Measurements from ENCODE around the gene ZBTB21. TPM values are rescaled to one million over a fixed set of nuclear protein-coding genes. Genes with fewer than 3 reads are reported as not detected.

The ZBTB21 gene
- total RNA-seq, 1 donor from 2014 or later: 3.7 TPM

DNA sequence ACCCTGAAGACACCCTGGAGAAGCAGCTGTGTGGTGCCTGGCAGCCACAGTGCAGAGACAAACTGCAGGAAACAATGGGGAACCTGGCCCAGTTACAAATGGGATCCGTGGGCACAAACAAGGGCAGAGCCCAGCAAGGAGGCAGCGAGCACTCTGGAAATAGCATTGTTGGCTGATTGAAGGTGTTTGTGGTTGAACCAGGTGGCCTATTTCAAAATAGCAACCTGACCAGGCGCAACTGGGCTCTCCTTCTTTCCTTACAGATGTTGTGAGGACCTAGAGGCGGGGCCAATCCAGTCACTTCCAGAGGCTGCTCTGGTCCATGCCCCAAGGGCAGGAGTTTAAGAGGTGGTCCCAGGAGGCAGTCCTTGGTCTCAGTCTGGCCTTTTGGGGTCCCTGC is 21.7 kb upstream of the ZBTB21 start:
- Histone ChIP-seq H3K27me3 (ENCODE audit: control insufficient read depth in 3 of 3, insufficient read depth in 3 of 3, low read length in 3 of 3) (no peaks in the 10 kb centered on the region), H3K4me1 (ENCODE audit: control insufficient read depth in 3 of 3, insufficient read depth in 3 of 3, low read length in 3 of 3) (no peaks in the 10 kb centered on the region), H3K36me3 (ENCODE audit: control insufficient read depth in 3 of 3, insufficient read depth in 3 of 3, low read length in 3 of 3) (no peaks in the 10 kb centered on the region), H3K27ac (ENCODE audit: low read depth, low read length) (no peak overlapping the region), H3K4me3 (ENCODE audit: low read length in 3 of 3) (no peak overlapping the region), H3K9me3 (ENCODE audit: control insufficient read depth in 3 of 3, low read length in 3 of 3) (no peaks in the 10 kb centered on the region), H3K9ac (ENCODE audit: low read depth in 1 of 3, low read length in 3 of 3) (no peak overlapping the region)

DNA sequence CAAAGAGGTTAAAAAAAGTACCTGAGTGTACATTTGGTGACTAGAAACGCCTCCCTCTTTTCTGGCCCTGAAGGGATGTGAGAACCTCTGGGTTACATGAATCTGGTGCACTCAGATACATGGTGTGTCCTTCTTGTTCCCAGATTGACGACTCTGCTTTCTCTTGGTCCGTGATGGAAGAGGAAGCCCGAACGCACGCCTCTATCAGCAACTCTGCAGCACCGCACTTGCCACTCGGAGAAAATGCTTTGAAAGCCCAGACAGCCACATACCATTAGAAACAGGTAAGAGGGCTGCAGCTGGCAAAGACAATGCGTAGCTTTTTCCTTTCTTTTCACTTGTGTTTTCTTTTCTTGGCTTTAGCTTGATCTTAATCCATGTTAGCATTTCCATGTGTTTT is 21.1 kb upstream of the ZBTB21 start:
- Histone ChIP-seq H3K9ac (ENCODE audit: low read depth in 1 of 3, low read length in 3 of 3) (no peak overlapping the region), H3K36me3 (ENCODE audit: control insufficient read depth in 3 of 3, insufficient read depth in 3 of 3, low read length in 3 of 3) (no peaks in the 10 kb centered on the region), H3K4me3 (ENCODE audit: low read length in 3 of 3) (no peak overlapping the region), H3K4me1 (ENCODE audit: control insufficient read depth in 3 of 3, insufficient read depth in 3 of 3, low read length in 3 of 3) (no peaks in the 10 kb centered on the region), H3K27ac (ENCODE audit: low read depth, low read length) (no peak overlapping the region), H3K27me3 (ENCODE audit: control insufficient read depth in 3 of 3, insufficient read depth in 3 of 3, low read length in 3 of 3) (peaks cover 0 to 1% (median 0%) of the 10 kb centered on the region in 3 donors), H3K9me3 (ENCODE audit: control insufficient read depth in 3 of 3, low read length in 3 of 3) (no peaks in the 10 kb centered on the region)

DNA sequence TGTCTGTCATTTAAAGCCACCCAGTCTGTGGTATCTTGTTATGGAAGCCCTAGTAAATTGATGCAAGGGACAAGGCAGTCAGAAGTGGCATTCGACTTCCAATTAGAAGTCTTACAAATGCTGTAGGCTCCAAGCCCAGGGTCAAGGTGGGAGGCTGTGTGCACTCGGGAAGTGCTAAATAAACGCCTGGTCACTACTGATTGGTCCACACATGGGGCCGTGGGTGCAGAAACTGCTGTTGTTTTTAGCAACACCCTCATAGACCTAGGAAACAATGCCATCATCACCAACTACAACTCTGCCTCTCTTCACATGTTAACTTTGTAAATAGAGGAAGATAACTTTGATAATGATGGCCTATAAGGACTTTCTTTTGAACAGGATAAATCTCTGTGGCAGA is 20.2 kb upstream of the ZBTB21 start:
- Histone ChIP-seq H3K4me3 (ENCODE audit: low read length in 3 of 3) (no peak overlapping the region), H3K27me3 (ENCODE audit: control insufficient read depth in 3 of 3, insufficient read depth in 3 of 3, low read length in 3 of 3) (peaks cover 4 to 7% (median 4%) of the 10 kb centered on the region in 3 donors), H3K9ac (ENCODE audit: low read depth in 1 of 3, low read length in 3 of 3) (no peak overlapping the region), H3K4me1 (ENCODE audit: control insufficient read depth in 3 of 3, insufficient read depth in 3 of 3, low read length in 3 of 3) (no peaks in the 10 kb centered on the region), H3K36me3 (ENCODE audit: control insufficient read depth in 3 of 3, insufficient read depth in 3 of 3, low read length in 3 of 3) (no peaks in the 10 kb centered on the region), H3K9me3 (ENCODE audit: control insufficient read depth in 3 of 3, low read length in 3 of 3) (no peaks in the 10 kb centered on the region), H3K27ac (ENCODE audit: low read depth, low read length) (no peak overlapping the region)

DNA sequence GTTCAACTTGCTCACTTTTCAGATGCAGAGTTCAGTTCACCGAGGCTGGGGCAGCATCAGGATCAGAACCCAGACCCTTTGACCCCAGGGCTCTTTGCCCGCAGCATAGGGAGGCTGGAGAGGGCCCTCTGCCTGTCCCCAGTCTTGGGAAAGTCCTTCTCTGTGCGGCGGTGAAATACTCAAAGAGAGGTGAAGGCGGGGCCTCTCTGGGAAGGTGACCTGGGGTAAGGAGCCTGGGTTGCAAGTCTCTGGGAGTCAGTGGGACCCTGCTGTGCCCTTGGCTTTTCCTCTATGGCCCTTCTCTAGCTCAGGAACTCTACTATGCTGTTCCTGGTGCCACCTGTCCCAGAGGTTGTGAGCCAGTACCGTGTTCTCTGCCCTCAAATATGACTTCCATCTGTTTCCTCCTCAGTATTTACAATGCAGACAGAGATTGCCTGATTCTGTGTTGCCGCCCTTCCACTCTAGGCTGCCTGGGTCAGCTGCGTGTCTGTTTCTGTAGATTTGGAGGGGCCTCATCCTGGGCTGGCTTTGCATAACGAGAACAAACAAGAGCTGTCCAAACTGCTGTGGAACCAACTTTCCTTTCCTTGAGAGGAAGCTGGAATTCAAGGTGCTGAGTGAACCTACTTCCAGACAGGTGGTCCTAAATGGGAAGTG is 18.7 kb upstream of the ZBTB21 start:
- no peak overlapping the region for H3K4me3 ChIP-seq (ENCODE audit: low read length in 3 of 3)
- H3K27me3 ChIP-seq (ENCODE audit: control insufficient read depth in 3 of 3, insufficient read depth in 3 of 3, low read length in 3 of 3): peaks cover 7 to 13% (median 9%) of the 10 kb centered on the region in 3 donors
- no peaks in the 10 kb centered on the region for H3K9me3 ChIP-seq (ENCODE audit: control insufficient read depth in 3 of 3, low read length in 3 of 3)
- no peak overlapping the region for H3K27ac ChIP-seq (ENCODE audit: low read depth, low read length)
- H3K36me3 ChIP-seq (ENCODE audit: control insufficient read depth in 3 of 3, insufficient read depth in 3 of 3, low read length in 3 of 3): no peaks in the 10 kb centered on the region
- H3K9ac ChIP-seq (ENCODE audit: low read depth in 1 of 3, low read length in 3 of 3): no peak overlapping the region
- peaks cover 0 to 4% (median 0%) of the 10 kb centered on the region in 3 donors for H3K4me1 ChIP-seq (ENCODE audit: control insufficient read depth in 3 of 3, insufficient read depth in 3 of 3, low read length in 3 of 3)

DNA sequence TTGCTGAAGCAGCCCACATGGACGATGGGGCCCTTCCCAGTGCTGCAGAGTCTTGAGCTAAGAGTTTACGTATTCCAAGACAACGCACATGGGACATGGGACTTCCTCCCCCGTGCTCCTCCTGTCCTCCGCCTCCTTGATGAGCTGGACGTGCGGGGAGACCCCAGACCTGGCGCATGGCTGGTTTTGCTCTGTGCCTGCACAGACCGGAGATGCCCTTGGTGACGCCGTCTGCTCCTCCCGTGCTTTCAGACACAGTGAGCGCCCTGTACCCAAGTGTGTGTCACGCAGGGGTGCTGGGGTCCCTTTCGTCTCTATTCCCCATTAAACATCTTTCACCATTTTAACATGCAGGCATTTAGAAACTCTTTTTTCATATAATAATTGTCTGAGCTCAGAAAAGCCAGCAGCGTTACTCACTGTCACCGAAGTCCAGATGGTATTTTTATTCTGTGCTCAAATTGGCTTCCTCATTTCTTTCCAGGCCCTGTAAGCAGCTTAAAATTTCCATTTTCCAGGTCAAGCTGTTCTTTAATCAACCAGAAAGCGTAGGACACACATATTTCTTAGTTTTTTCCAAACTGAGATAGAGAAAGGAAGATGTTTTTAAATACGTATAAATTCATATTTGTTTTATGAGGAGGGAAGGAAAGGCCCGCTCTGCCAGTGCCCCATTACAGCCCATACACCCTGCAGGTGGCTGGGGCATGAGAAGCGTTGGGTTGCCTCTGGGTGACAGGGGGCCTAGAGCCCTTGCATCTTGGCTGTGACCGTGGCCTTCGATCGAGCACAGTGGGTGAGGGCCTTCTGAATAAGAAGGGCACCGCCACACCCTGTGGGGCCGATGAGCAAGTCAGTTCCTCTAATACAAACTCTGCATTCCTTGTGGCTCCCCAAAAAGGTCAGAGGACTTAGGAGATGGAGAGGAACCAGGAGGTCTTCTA is 17.9 kb upstream of the ZBTB21 start:
- H3K27me3 ChIP-seq (ENCODE audit: control insufficient read depth in 3 of 3, insufficient read depth in 3 of 3, low read length in 3 of 3): peaks cover 11 to 13% (median 11%) of the 10 kb centered on the region in 3 donors
- no peaks in the 10 kb centered on the region for H3K9me3 ChIP-seq (ENCODE audit: control insufficient read depth in 3 of 3, low read length in 3 of 3)
- H3K4me1 ChIP-seq (ENCODE audit: control insufficient read depth in 3 of 3, insufficient read depth in 3 of 3, low read length in 3 of 3): peaks cover 0 to 4% (median 0%) of the 10 kb centered on the region in 3 donors
- H3K27ac ChIP-seq (ENCODE audit: low read depth, low read length): no peak overlapping the region
- H3K9ac ChIP-seq (ENCODE audit: low read depth in 1 of 3, low read length in 3 of 3): no peak overlapping the region
- H3K36me3 ChIP-seq (ENCODE audit: control insufficient read depth in 3 of 3, insufficient read depth in 3 of 3, low read length in 3 of 3): no peaks in the 10 kb centered on the region
- H3K4me3 ChIP-seq (ENCODE audit: low read length in 3 of 3): no peak overlapping the region

DNA sequence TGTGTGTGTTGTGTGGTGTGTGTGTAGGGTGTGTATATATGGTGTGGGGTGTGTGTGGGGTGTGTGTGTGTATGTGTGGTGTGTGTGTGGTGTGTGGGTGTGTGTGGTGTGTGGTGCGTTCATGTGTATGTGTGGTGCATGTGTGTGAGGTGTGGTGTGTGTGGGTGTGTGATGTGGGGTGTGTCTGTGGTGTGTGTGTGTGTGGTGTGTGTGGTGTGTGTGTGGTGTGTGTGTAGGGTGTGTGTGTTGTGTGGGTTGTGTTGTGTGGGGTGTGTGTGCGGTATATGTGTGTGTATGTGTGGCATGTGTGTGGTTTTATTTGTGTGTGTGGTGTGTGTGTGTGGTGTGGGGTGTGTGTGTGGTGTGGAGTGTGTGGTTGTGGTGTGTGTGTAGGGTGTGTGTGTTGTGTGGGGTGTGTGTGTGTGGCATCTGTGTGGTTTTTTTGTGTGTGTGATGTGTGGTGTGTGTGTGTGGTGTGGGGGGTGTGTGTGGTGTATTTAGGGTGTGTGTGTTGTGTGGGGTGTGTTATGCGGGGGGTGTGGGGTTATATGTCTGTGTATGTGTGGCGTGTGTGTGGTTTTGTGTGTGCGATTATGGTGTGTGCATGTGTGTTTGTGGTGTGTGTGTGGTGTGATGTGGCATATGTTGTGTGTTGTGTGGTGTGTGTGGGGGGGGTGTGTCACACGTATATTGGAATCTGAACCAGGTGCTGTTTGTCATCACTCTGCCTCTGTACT is 17.1 kb upstream of the ZBTB21 start:
- Histone ChIP-seq H3K4me1 (ENCODE audit: control insufficient read depth in 3 of 3, insufficient read depth in 3 of 3, low read length in 3 of 3) (peaks cover 0 to 4% (median 0%) of the 10 kb centered on the region in 3 donors), H3K4me3 (ENCODE audit: low read length in 3 of 3) (no peak overlapping the region), H3K27ac (ENCODE audit: low read depth, low read length) (no peak overlapping the region), H3K27me3 (ENCODE audit: control insufficient read depth in 3 of 3, insufficient read depth in 3 of 3, low read length in 3 of 3) (peaks cover 11 to 14% (median 11%) of the 10 kb centered on the region in 3 donors), H3K9me3 (ENCODE audit: control insufficient read depth in 3 of 3, low read length in 3 of 3) (no peaks in the 10 kb centered on the region), H3K9ac (ENCODE audit: low read depth in 1 of 3, low read length in 3 of 3) (no peak overlapping the region), H3K36me3 (ENCODE audit: control insufficient read depth in 3 of 3, insufficient read depth in 3 of 3, low read length in 3 of 3) (no peaks in the 10 kb centered on the region)

DNA sequence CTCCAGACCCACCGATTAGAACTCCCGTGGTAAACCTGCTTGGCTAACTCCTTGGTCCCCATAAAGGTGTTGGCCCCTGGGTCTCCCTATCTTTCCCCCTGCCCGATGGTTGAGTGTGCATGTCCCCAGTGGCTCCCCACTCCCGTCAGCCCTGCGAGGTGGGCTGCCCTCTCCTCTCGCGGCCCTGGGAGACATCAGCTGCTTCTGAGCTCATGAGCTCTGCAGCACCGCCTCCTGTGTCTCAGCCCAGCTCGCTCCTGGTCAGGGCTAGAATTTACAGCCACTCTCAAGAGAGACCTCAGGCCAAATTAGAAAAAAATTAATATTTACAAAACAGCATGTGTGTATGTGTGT is 15.9 kb upstream of the ZBTB21 start:
- Histone ChIP-seq H3K27me3 (ENCODE audit: control insufficient read depth in 3 of 3, insufficient read depth in 3 of 3, low read length in 3 of 3) (peaks cover 17 to 23% (median 19%) of the 10 kb centered on the region in 3 donors), H3K4me3 (ENCODE audit: low read length in 3 of 3) (no peak overlapping the region), H3K9me3 (ENCODE audit: control insufficient read depth in 3 of 3, low read length in 3 of 3) (no peaks in the 10 kb centered on the region), H3K27ac (ENCODE audit: low read depth, low read length) (no peak overlapping the region), H3K36me3 (ENCODE audit: control insufficient read depth in 3 of 3, insufficient read depth in 3 of 3, low read length in 3 of 3) (no peaks in the 10 kb centered on the region), H3K9ac (ENCODE audit: low read depth in 1 of 3, low read length in 3 of 3) (no peak overlapping the region), H3K4me1 (ENCODE audit: control insufficient read depth in 3 of 3, insufficient read depth in 3 of 3, low read length in 3 of 3) (peaks cover 0 to 4% (median 0%) of the 10 kb centered on the region in 3 donors)

DNA sequence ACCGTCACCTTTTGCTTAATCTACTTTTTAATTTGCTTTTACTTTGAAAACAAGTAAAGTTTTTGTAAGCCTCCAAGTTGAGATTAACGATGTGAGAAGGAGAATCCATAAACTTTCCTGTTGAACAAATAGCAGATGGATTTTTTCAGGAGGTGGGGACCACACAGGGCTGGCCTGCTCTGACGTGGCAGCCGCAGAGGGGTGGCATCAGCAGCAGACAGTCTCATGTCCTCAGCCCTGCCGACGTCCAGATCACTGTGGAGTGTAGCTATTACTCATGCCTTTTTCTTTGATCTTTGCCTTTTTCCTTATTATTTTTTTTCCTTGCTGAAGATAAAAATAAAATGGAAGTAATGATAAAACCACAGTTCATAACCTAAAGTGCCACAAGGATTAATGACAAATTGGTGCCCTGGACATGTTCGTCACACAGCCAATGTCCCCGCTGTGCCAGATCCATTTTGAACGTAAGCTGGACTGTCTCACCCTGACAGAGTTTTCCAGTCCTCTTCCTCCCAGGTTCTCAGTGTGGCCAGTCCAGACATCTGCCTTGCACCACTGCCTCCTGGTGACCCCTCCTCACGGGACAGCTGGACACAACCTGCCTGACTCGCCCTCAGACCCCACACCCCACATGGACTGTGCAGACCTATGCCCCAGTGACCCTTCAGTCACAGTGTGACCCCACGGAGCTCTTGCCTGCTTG is 15.4 kb upstream of the ZBTB21 start:
- H3K9ac ChIP-seq (ENCODE audit: low read depth in 1 of 3, low read length in 3 of 3): no peak overlapping the region
- H3K27ac ChIP-seq (ENCODE audit: low read depth, low read length): no peak overlapping the region
- no peaks in the 10 kb centered on the region for H3K9me3 ChIP-seq (ENCODE audit: control insufficient read depth in 3 of 3, low read length in 3 of 3)
- peaks cover 0 to 4% (median 0%) of the 10 kb centered on the region in 3 donors for H3K4me1 ChIP-seq (ENCODE audit: control insufficient read depth in 3 of 3, insufficient read depth in 3 of 3, low read length in 3 of 3)
- peaks cover 22 to 24% (median 23%) of the 10 kb centered on the region in 3 donors for H3K27me3 ChIP-seq (ENCODE audit: control insufficient read depth in 3 of 3, insufficient read depth in 3 of 3, low read length in 3 of 3)
- H3K4me3 ChIP-seq (ENCODE audit: low read length in 3 of 3): no peak overlapping the region
- H3K36me3 ChIP-seq (ENCODE audit: control insufficient read depth in 3 of 3, insufficient read depth in 3 of 3, low read length in 3 of 3): no peaks in the 10 kb centered on the region

DNA sequence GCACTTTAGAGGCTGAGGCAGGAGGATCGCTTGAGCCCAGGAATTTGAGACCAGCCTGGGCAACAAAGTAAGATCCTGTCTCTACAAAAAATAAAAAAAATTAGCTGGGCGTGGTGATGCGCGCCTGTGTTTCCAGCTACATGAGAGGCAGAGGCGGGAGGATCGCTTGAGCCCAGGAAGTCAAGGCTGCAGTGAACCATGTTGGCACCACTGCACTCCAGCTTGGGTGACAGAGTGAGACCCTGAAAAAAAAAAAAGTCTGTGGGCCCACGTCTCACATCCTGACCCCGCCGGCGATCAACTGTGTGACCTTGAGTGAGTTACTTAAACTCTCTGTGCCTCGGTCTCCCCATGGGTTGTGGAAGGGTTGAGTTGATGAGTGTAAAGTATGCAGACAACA is 12.7 kb upstream of the ZBTB21 start:
- no peaks in the 10 kb centered on the region for H3K9me3 ChIP-seq (ENCODE audit: control insufficient read depth in 3 of 3, low read length in 3 of 3)
- no peak overlapping the region for H3K4me3 ChIP-seq (ENCODE audit: low read length in 3 of 3)

More for the DNA sequence above, 12.7 kb upstream of the ZBTB21 start:
- Histone ChIP-seq H3K36me3 (ENCODE audit: control insufficient read depth in 3 of 3, insufficient read depth in 3 of 3, low read length in 3 of 3) (no peaks in the 10 kb centered on the region), H3K9ac (ENCODE audit: low read depth in 1 of 3, low read length in 3 of 3) (no peak overlapping the region), H3K27ac (ENCODE audit: low read depth, low read length) (no peak overlapping the region), H3K27me3 (ENCODE audit: control insufficient read depth in 3 of 3, insufficient read depth in 3 of 3, low read length in 3 of 3) (peaks cover 23 to 34% (median 31%) of the 10 kb centered on the region in 3 donors), H3K4me1 (ENCODE audit: control insufficient read depth in 3 of 3, insufficient read depth in 3 of 3, low read length in 3 of 3) (peaks cover 0 to 4% (median 0%) of the 10 kb centered on the region in 3 donors)

Data from skeletal muscle tissue (tissue), 4 donors.